Cardiac fibroblast (primary cell): ENCODE measurements around the gene PCBD2.

Experiments
- DNase-seq, 2 donors: peaks; one replicate each; pipeline versions ENCODE4 v3.0.0 to v3.0.0-alpha.2; 2010; ENCODE audit warnings: low read depth in 2 of 2
- H3K4me3 ChIP-seq, 2 donors: replicated peaks in 1 of 2; 1 replicate in 1 of 2; 2 replicates in 1 of 2; pipeline ENCODE4 v1.5.1; 2011; ENCODE audit warnings: low read depth in 2 of 2, low read length in 2 of 2, mild to moderate bottlenecking in 2 of 2, moderate library complexity in 1 of 2
- CTCF ChIP-seq: IDR thresholded peaks from one replicate; pipeline ENCODE4 v1.5.1; 2011; ENCODE audit warnings: low read depth, mild to moderate bottlenecking, low read length, inconsistent platforms

Gene PCBD2

GRCh38 chr5:134969166-134969565 is 64.2 kb downstream of the PCBD2 start:
- TF ChIP-seq CTCF, result no peak
- DNase-seq, result no peak

GRCh38 chr5:134975078-134975715 is 70.3 kb downstream of the PCBD2 start:
- peak; percentile 19 to 70 for DNase-seq
- no peak for TF ChIP-seq CTCF
- no peak overlapping the region for H3K4me3 ChIP-seq

More at GRCh38 chr5:134969166-134969565, 64.2 kb downstream of the PCBD2 start:
- no peak overlapping the region for H3K4me3 ChIP-seq

GRCh38 chr5:134975843-134976242 is 70.9 kb downstream of the PCBD2 start:
- DNase-seq, result peak in 1 of 2 donors; percentile 20
- no peak for TF ChIP-seq CTCF
- no peak overlapping the region for H3K4me3 ChIP-seq

- DNase-seq, result no peak
- no peak overlapping the region for H3K4me3 ChIP-seq
- TF ChIP-seq CTCF, result no peak
Observed at GRCh38 chr5:134976841-134977240, 71.9 kb downstream of the PCBD2 start.

- no peak for TF ChIP-seq CTCF
- no peak overlapping the region for H3K4me3 ChIP-seq
- DNase-seq, result no peak
Observed at GRCh38 chr5:134979416-134979815, 74.5 kb downstream of the PCBD2 start.

GRCh38 chr5:134982230-134982629 is 77.3 kb downstream of the PCBD2 start:
- peak in 1 of 2 donors; percentile 6 for DNase-seq
- H3K4me3 ChIP-seq, result no peak overlapping the region
- no peak for TF ChIP-seq CTCF
